GM10847 (cell line): ENCODE results near the gene AKT3.

Source experiments
- POLR2A ChIP-seq: IDR thresholded peaks from 2 replicates; pipeline ENCODE4 v1.6.1; 2011; ENCODE audit not compliant: insufficient read length; ENCODE audit errors: extremely low read depth

AKT3 gene

DNA sequence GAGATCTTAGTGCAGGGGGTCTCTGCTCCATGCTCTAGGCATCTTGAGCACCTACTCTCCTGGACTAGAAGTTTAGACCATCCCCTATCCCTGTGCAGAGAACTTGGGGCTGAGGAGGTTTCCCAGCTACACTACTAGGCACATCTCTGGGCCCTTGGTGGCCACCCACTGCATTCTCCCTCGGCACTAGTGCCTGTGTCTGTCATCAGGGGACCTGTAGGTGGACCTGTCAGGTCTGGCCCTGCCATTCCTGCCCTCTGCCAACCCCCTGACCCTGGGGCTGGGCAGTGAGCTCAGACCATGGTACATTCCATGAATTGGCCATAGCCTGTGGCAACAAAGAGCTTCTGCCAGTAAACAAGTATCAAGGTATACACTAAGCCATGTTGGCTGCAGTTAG is 269.1 kb downstream of the AKT3 start:
- no peak for TF ChIP-seq POLR2A

- TF ChIP-seq POLR2A, result no peak
Observed at GRCh38 chr1:243580072-243580471, 270.0 kb downstream of the AKT3 start.

DNA sequence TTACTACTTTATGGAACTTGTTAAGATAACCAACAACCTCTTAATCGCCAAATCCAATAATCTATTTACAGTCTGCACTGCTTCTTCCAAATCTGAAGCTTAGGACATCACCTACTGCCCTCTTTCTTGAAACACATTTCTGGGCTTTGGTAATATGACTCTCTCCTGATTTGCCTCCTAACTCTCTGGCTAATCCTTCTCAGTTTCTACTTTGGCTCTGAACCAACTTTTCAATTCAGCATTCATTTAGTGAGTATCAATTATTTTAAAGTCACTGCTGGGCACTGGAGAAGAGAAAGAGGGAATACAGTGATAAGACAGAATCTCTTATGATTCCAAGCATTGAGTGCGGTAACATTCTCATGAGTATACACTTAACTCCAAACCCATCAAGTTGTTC is 275.0 kb downstream of the AKT3 start:
- no peak for TF ChIP-seq POLR2A

GRCh38 chr1:243572940-243573339 is 277.1 kb downstream of the AKT3 start:
- TF ChIP-seq POLR2A, result no peak

DNA sequence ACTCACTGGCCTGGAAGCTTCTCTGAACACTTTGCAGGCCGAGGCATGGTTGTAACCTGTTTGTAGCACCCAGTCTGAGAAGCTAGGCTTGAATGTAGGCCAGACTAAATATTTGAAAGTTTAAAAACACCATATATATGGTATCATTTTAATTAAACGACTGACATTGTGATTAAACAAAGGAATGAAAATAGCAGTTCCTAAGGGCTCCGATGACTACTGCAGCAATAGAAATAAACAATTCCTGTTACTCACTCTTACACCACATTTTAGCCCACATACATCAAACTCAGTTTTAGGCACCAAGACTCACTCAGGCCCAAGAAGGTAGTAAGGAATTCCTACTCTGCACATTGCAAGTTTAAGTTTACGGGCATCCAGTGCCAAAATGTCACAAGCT is 281.2 kb downstream of the AKT3 start:
- TF ChIP-seq POLR2A, result no peak

DNA sequence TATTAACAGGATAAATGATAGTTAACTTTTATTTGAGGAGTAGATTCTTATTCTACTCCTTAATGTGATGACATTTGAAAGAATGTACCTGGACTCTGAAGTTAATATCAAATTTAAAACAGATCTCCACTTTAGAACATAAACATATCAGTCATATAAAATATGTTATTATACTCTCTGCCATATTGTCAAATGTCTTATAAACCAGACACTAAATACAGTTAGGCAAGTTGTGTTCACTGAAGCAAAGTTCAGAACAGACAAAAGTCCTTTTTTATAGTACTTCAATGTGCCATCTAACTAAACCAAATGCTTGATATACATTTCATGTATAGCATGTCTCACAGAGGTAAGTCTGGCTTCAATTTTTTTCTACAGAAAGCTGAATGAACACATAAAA is 285.2 kb downstream of the AKT3 start:
- TF ChIP-seq POLR2A, result no peak

DNA sequence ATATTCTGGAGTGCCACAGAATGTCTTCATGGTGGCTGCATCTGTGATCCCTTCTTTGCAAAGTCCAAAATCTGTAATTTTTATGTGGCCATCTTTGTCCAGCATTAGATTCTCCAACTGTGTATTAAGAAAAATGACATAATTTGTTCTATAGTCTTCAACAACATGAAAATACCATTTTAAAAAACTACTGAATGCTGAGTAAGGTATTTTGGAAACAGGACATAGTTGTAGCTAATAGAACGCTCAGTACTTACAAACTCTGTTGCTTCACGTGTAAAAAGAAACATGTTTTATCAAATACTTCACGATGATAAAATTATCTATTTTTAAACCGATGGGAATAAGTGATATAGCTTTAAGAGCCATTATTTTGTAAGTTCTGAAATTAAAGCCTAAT is 286.3 kb downstream of the AKT3 start:
- no peak for TF ChIP-seq POLR2A

- no peak for TF ChIP-seq POLR2A
Observed at GRCh38 chr1:243562473-243562872, 287.6 kb downstream of the AKT3 start.

GRCh38 chr1:243561588-243562319 is 288.3 kb downstream of the AKT3 start:
- TF ChIP-seq POLR2A, result no peak

DNA sequence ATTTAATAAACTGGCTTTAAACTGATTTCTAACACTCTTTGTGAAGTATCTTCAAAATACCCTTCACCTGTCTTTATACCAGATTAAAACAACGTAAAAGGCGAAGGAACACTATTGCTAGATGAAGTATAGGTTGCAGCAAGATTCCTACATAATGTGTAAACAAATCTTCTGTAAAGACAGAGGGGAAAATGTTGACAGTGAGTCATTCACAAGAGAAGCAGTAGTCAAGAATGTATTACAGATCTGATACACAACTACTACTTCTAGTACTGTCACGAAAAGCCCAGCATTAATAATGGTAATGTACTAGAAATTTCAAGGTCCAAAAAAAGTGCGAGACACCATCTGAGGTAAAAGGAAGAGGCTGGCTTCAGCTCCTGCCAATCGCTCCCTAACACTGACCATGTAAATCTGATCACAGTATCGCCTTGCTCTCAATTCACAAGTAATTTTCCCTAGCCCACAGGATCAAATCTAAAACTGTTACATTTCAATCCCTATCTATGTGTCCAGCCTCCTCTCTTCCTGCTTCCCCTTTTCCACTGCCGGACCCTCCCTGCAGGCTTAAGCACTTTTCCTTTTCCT is 290.4 kb downstream of the AKT3 start:
- no peak for TF ChIP-seq POLR2A

DNA sequence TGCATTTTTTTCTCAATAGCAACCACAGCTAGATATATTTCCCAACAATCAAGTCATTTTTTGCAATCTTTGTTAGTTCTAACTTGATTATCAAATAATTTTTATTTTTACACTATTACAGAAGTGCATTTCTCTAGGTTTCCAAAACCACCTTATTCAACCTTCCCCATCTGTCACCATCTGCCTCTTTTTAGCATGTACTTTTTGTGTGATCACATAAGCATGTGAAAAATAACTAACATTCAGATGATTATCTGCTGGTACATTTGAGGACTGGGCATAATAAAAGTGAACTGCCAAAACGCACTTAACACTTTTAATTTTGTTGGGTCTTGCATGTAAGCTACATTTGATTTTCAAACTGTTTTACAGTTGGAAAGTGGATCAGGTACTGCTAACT is 291.5 kb downstream of the AKT3 start:
- no peak for TF ChIP-seq POLR2A

DNA sequence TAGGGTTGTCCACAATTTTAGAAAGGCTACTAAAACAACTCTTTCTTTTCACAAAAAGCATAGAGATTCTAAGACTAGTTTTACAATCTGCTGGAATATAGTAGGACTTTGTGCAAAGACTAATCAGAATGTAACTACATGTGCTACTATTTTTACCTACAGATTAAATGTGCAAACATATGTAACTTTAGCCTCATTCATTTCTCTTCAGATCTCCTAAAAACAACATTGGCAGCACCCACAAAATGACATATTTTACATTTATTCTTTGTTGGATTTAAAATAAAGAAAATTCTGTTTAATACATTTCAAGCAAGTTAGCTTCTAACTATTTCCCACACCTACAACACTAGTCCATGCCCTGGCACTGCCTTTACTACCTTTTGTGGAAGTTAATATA is 292.2 kb downstream of the AKT3 start:
- no peak for TF ChIP-seq POLR2A

DNA sequence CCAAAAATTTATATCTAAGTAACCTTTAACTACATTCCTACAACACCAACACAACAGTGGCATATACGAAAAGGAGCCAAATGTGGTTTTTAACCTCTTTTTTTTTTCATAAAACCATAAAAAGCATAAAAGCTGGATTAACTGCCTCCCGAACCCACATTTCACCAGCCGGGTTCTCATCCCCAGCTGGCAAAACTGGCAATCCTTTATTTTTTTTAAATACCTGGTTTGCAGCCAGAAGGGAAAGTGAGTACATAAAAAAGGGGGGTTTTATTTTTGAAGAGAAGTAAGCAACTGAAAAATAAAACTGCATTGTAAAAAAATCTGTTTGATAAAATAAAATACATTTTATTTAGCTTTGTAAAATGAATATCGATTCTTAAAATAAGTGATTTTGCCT is 295.4 kb downstream of the AKT3 start:
- no peak for TF ChIP-seq POLR2A

DNA sequence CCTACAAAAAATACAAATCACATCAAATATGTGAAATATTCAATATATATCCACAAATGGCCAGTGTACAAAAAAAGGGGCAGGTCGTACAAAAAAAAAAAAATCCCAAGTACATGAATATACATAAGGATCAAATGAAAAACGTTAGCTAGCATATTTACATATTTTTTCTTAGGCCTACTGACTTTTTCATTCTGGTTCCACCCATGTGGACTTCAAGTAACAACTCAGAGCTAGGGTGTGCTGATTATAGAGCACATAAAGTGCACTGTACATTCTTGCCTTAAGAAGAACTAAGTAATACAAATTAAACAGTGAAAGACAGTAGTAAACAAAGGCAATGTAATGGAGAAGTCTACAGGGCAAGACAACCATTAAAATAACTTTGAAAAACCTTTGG is 297.0 kb downstream of the AKT3 start:
- no peak for TF ChIP-seq POLR2A

DNA sequence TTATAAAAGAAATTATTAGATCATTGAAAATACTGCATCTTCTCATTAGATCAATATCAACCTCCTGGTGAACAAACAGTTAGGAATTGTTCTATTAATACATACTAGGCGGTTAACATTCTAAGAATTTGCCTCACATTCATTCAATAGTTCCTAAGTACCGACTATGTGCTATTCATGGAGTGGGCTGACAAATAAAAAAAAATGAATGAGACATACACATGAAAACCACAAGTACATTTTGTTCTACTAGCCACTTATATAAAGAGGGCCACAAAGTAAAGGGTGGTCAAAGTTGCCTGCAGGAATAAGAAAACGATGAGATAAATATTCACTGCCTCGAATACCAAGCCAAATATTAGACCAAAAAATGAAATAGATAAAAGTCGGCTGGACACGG is 299.8 kb downstream of the AKT3 start:
- no peak for TF ChIP-seq POLR2A

GRCh38 chr1:243549791-243550190 is 300.3 kb downstream of the AKT3 start:
- TF ChIP-seq POLR2A, result no peak

GRCh38 chr1:243549108-243549507 is 300.9 kb downstream of the AKT3 start:
- TF ChIP-seq POLR2A, result no peak

GRCh38 chr1:243548516-243548915 is 301.5 kb downstream of the AKT3 start:
- TF ChIP-seq POLR2A, result no peak

- TF ChIP-seq POLR2A, result no peak
Observed at GRCh38 chr1:243547891-243548290, 302.2 kb downstream of the AKT3 start.
